Right lung (tissue), 5 donors: Measurements from ENCODE around the gene ABCC1. TPM values are rescaled to one million over a fixed set of nuclear protein-coding genes. Genes with fewer than 3 reads are reported as not detected.
"Not testable (repeated sequence)": the region's sequence is repeated elsewhere in the genome, so short reads cannot be mapped to it uniquely, and the experiment has no call there.

ENCODE experiments used
- DNase-seq, 2 donors: peaks; one replicate each; pipeline ENCODE4 v3.0.0-alpha.2; 2013
- polyA plus RNA-seq, 5 donors: library from polyadenylated mRNA; unstranded; fragments of 120-200 nt; gene quantifications; one replicate each; pipeline versions ENCODE4 v1.2.1 to v1.2.3, GENCODE V29; 2013; ENCODE audit warnings: inconsistent platforms in 1 of 5, low replicate concordance in 1 of 5; ENCODE audit not compliant: insufficient read length in 5 of 5, insufficient read depth in 1 of 5

Gene ABCC1
- polyA plus RNA-seq, 5 donors = 24.1 to 30.8 (median 26.9) TPM

DNA sequence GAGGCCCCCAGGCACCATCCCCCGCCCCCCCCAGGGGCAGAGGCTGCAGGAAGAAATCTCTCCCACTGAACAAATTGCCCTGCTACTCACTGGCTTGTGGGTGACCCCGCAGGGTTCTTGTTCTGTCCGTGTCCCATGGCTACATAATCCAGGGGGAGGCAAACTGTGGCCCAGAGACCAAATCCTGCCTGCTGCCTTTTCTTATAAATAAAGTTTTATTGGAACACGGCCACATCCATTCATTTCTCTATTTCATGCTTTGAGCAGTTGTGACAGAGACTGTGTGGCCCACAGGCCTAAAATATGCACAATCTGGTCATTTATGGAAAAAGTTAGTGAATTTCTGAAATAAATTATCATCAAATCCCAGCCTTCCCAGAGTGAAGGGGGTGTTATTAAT is 235.7 kb downstream of the ABCC1 start:
- DNase-seq = no peak

DNA sequence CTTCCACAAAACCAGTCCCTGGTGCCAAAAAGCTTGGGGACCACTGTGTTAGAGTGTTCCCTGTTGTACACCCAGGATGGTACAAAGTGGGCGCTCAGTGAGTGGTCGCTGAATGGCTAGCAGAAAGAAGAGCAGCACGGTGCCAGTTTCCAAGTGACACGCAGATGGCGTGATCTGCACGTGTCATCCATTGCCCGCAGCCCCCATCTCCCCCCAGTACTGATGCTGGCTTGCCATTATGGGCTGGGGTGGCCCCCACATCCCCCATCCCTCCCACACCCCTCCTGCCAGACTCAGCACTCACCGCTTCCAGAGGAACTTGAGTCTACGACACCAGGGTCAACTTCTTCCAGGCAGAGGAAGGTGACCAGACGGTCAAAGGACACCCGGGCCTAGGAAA is 237.4 kb downstream of the ABCC1 start:
- DNase-seq = no peak

DNA sequence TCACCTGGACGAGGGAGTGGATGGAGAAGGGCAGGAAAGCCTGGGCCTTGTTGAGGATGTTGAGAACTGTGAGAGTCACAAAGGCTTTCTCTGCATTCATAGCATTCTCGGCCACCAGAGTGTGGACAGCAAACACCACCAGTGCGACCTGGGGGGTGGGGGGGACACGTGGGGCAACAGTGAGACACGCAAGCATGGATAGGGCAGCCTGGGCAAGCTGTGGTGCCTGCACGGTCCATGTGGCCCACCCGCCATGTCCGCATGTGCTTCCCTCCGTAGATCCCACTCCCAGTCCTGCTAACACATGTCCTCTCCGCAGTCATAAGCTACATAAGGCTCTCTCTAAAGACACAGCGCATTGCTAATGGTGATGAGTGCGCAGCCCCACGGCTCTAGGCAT is 239.4 kb downstream of the ABCC1 start:
- no peak for DNase-seq

DNA sequence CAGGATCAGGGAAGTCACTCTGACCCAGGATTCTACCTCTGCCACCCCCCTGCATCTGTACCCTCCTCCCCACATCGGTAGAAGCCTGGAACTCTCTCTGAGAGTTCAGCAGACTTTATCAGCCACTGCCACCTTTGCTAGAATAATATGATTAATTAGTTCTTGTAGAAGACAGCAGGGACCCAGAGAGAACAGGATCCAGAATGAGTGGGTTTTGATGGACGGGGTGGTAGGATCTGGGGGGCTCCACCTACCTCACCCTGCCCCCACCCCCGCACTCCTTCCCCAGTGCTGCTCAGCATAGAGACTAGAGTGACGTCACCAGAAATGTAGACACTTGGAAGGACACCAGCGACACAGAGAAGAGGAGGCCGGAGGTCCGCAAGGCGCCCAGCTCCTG is 240.4 kb downstream of the ABCC1 start:
- no peak for DNase-seq

GRCh38 chr16:16190546-16190945 is 241.1 kb downstream of the ABCC1 start:
- DNase-seq = no peak

GRCh38 chr16:16190966-16191365 is 241.6 kb downstream of the ABCC1 start:
- not testable (repeated sequence) for DNase-seq

GRCh38 chr16:16191493-16192167 is 242.2 kb downstream of the ABCC1 start:
- DNase-seq = no peak

Other genes with a start within 250 kb of the ABCC1 start
- gene MYH11, start 92.6 kb upstream of the ABCC1 start, polyA plus RNA-seq = 100 to 1,000 TPM in 4 of 5 donors, 10 to 100 TPM in 1; 53.0 to 320 (median 132) TPM
- 10 to 100 TPM; 32.7 to 46.3 (median 41.4) TPM for gene CEP20, start 61.0 kb upstream of the ABCC1 start, polyA plus RNA-seq